Activated naive CD8-positive, alpha-beta T cell treated with anti-CD3 and anti-CD28 coated beads for 36 hours (primary cell): ENCODE measurements around the gene KRT3. TPM values are rescaled to one million over a fixed set of nuclear protein-coding genes. Genes with fewer than 3 reads are reported as not detected.
A peak's percentile ranks its signal among the peaks of the same experiment; 100 is the strongest.
"Not testable (repeated sequence)": the region's sequence is repeated elsewhere in the genome, so short reads cannot be mapped to it uniquely, and the experiment has no call there.

ENCODE experiments used
- DNase-seq: peaks from one replicate; pipeline ENCODE4 v3.0.0; 2021
- H3K27ac Mint-ChIP-seq: one replicate; pipeline ENCODE4 v1.8.0; 2022; ENCODE audit warnings: mild to moderate bottlenecking, moderate library complexity, mixed read lengths
- H3K27me3 Mint-ChIP-seq: one replicate; pipeline ENCODE4 v1.8.0; 2022; ENCODE audit warnings: mild to moderate bottlenecking, mixed read lengths
- H3K36me3 Mint-ChIP-seq: one replicate; pipeline ENCODE4 v1.8.0; 2021; ENCODE audit warnings: mild to moderate bottlenecking, mixed read lengths
- H3K4me1 Mint-ChIP-seq: one replicate; pipeline ENCODE4 v1.8.0; 2021; ENCODE audit warnings: mixed read lengths
- H3K4me3 Mint-ChIP-seq: one replicate; pipeline ENCODE4 v1.8.0; 2022; ENCODE audit warnings: mild to moderate bottlenecking, moderate library complexity, mixed read lengths
- H3K9me3 Mint-ChIP-seq: one replicate; pipeline ENCODE4 v1.8.0; 2022; ENCODE audit warnings: mixed read lengths
- total RNA-seq, 2 experiments: library from RNA; stranded (reverse); gene quantifications; one replicate each; pipeline ENCODE4 v1.2.3, GENCODE V29; 2021

KRT3 gene
- total RNA-seq, 2 experiments from 2014 or later: not detected

GRCh38 chr12:52798671-52799504, 3.0 kb upstream of the KRT3 start:
- H3K4me1 Mint-ChIP-seq: peaks cover 7% of the 10 kb centered on the region
- no peak for DNase-seq
- H3K36me3 Mint-ChIP-seq: no peaks in the 10 kb centered on the region
- no peak overlapping the region for H3K27ac Mint-ChIP-seq
- H3K9me3 Mint-ChIP-seq: no peaks in the 10 kb centered on the region
- H3K4me3 Mint-ChIP-seq: no peak overlapping the region
- no peaks in the 10 kb centered on the region for H3K27me3 Mint-ChIP-seq

GRCh38 chr12:52798003-52798670, 2.2 kb upstream of the KRT3 start:
- no peaks in the 10 kb centered on the region for H3K36me3 Mint-ChIP-seq
- DNase-seq: no peak
- no peaks in the 10 kb centered on the region for H3K9me3 Mint-ChIP-seq
- peaks cover 7% of the 10 kb centered on the region for H3K4me1 Mint-ChIP-seq
- no peak overlapping the region for H3K27ac Mint-ChIP-seq
- H3K27me3 Mint-ChIP-seq: no peaks in the 10 kb centered on the region
- H3K4me3 Mint-ChIP-seq: no peak overlapping the region

GRCh38 chr12:52797529-52797894, 1.6 kb upstream of the KRT3 start:
- Mint-ChIP-seq H3K9me3 (no peaks in the 10 kb centered on the region), H3K36me3 (no peaks in the 10 kb centered on the region), H3K27me3 (no peaks in the 10 kb centered on the region), H3K27ac (no peak overlapping the region), H3K4me3 (no peak overlapping the region), H3K4me1 (peaks cover 7% of the 10 kb centered on the region)
- DNase-seq: no peak

- Mint-ChIP-seq H3K27ac (no peak overlapping the region), H3K4me1 (peaks cover 9% of the 10 kb centered on the region), H3K4me3 (no peak overlapping the region), H3K9me3 (no peaks in the 10 kb centered on the region), H3K36me3 (no peaks in the 10 kb centered on the region), H3K27me3 (no peaks in the 10 kb centered on the region)
- DNase-seq: no peak
These were observed 1.1 kb upstream of the KRT3 start for GRCh38 chr12:52796839-52797528.

- H3K9me3 Mint-ChIP-seq: no peaks in the 10 kb centered on the region
- no peak for DNase-seq
- H3K4me1 Mint-ChIP-seq: peaks cover 14% of the 10 kb centered on the region
- H3K27me3 Mint-ChIP-seq: no peaks in the 10 kb centered on the region
- H3K36me3 Mint-ChIP-seq: no peaks in the 10 kb centered on the region
- no peak overlapping the region for H3K4me3 Mint-ChIP-seq
- H3K27ac Mint-ChIP-seq: no peak overlapping the region
These were observed 495 bp upstream of the KRT3 start for GRCh38 chr12:52796429-52796794.

GRCh38 chr12:52795332-52795674, 614 bp downstream of the KRT3 start:
- not testable (repeated sequence) for DNase-seq, H3K9me3 Mint-ChIP-seq, H3K27me3 Mint-ChIP-seq, H3K36me3 Mint-ChIP-seq, H3K4me3 Mint-ChIP-seq, H3K27ac Mint-ChIP-seq
- peaks cover 19% of the 10 kb centered on the region for H3K4me1 Mint-ChIP-seq

GRCh38 chr12:52794479-52795331, 1.2 kb downstream of the KRT3 start:
- no peak overlapping the region for H3K4me3 Mint-ChIP-seq
- H3K27me3 Mint-ChIP-seq: peaks cover 12% of the 10 kb centered on the region
- no peaks in the 10 kb centered on the region for H3K9me3 Mint-ChIP-seq
- H3K27ac Mint-ChIP-seq: no peak overlapping the region
- H3K4me1 Mint-ChIP-seq: peaks cover 22% of the 10 kb centered on the region
- no peak for DNase-seq
- no peaks in the 10 kb centered on the region for H3K36me3 Mint-ChIP-seq

GRCh38 chr12:52792185-52793029, 3.5 kb downstream of the KRT3 start:
- no peak overlapping the region for H3K27ac Mint-ChIP-seq
- DNase-seq: no peak
- no peak overlapping the region for H3K4me3 Mint-ChIP-seq
- peaks cover 32% of the 10 kb centered on the region for H3K27me3 Mint-ChIP-seq
- peaks cover 24% of the 10 kb centered on the region for H3K4me1 Mint-ChIP-seq
- no peaks in the 10 kb centered on the region for H3K36me3 Mint-ChIP-seq
- H3K9me3 Mint-ChIP-seq: no peaks in the 10 kb centered on the region

GRCh38 chr12:52791271-52792184, 4.4 kb downstream of the KRT3 start:
- H3K27me3 Mint-ChIP-seq: peaks cover 32% of the 10 kb centered on the region
- H3K4me1 Mint-ChIP-seq: peaks cover 24% of the 10 kb centered on the region
- DNase-seq: peak; percentile 2
- H3K9me3 Mint-ChIP-seq: no peaks in the 10 kb centered on the region
- H3K4me3 Mint-ChIP-seq: no peak overlapping the region
- H3K27ac Mint-ChIP-seq: no peak overlapping the region
- no peaks in the 10 kb centered on the region for H3K36me3 Mint-ChIP-seq

- H3K27me3 Mint-ChIP-seq: peaks cover 32% of the 10 kb centered on the region
These were observed 5.3 kb downstream of the KRT3 start for GRCh38 chr12:52790427-52791270.

GRCh38 chr12:52789637-52790426, 6.1 kb downstream of the KRT3 start:
- Mint-ChIP-seq H3K36me3 (no peaks in the 10 kb centered on the region), H3K27me3 (peaks cover 32% of the 10 kb centered on the region), H3K27ac (no peak overlapping the region), H3K4me1 (peaks cover 24% of the 10 kb centered on the region), H3K9me3 (no peaks in the 10 kb centered on the region), H3K4me3 (no peak overlapping the region)
- peak; percentile 3 for DNase-seq

More at GRCh38 chr12:52790427-52791270, 5.3 kb downstream of the KRT3 start:
- no peaks in the 10 kb centered on the region for H3K36me3 Mint-ChIP-seq
- no peak overlapping the region for H3K4me3 Mint-ChIP-seq
- peaks cover 24% of the 10 kb centered on the region for H3K4me1 Mint-ChIP-seq
- H3K27ac Mint-ChIP-seq: no peak overlapping the region
- no peaks in the 10 kb centered on the region for H3K9me3 Mint-ChIP-seq
- DNase-seq: no peak
